Memory B cell (primary cell): ENCODE data around the gene MIR17HG.
"Not testable (repeated sequence)": the region's sequence is repeated elsewhere in the genome, so short reads cannot be mapped to it uniquely, and the experiment has no call there.

Experiments used
- ATAC-seq: fragments of 150-1000 bp; cut with Tn5 transposase; 2 replicates; pipeline ENCODE4 v1.10.0; 2021; ENCODE audit warnings: low read depth, mild to moderate bottlenecking, moderate library complexity
- DNase-seq, 2 donors: peaks; one replicate each; pipeline ENCODE4 v3.0.0; 2022; ENCODE audit warnings: low spot score in 2 of 2
- H3K27ac Mint-ChIP-seq: one replicate; pipeline ENCODE4 v1.8.0; 2022; ENCODE audit warnings: mild to moderate bottlenecking, moderate library complexity, mixed read lengths
- H3K27me3 Mint-ChIP-seq: one replicate; pipeline ENCODE4 v1.8.0; 2022; ENCODE audit warnings: mixed read lengths
- H3K36me3 Mint-ChIP-seq: one replicate; pipeline ENCODE4 v1.8.0; 2022; ENCODE audit warnings: mild to moderate bottlenecking, mixed read lengths
- H3K4me1 Mint-ChIP-seq: one replicate; pipeline ENCODE4 v1.8.0; 2022; ENCODE audit warnings: mixed read lengths
- H3K4me3 Mint-ChIP-seq: one replicate; pipeline ENCODE4 v1.8.0; 2022; ENCODE audit warnings: mild to moderate bottlenecking, moderate library complexity, mixed read lengths
- H3K9me3 Mint-ChIP-seq: one replicate; pipeline ENCODE4 v1.8.0; 2022; ENCODE audit warnings: mixed read lengths

The MIR17HG gene

GRCh38 chr13:91320990-91321389, 26.5 kb upstream of the MIR17HG start:
- H3K27ac Mint-ChIP-seq = peak overlapping the region; percentile 12
- H3K4me3 Mint-ChIP-seq, ATAC-seq, DNase-seq, H3K36me3 Mint-ChIP-seq, H3K9me3 Mint-ChIP-seq, H3K27me3 Mint-ChIP-seq, H3K4me1 Mint-ChIP-seq: not testable (repeated sequence)

- ATAC-seq (no peak), DNase-seq (no peak)
- Mint-ChIP-seq H3K4me1 (peaks cover 3% of the 10 kb centered on the region), H3K4me3 (no peak overlapping the region), H3K27ac (no peak overlapping the region), H3K9me3 (peaks cover 4% of the 10 kb centered on the region), H3K27me3 (peaks cover 2% of the 10 kb centered on the region), H3K36me3 (peaks cover 2% of the 10 kb centered on the region)
Measured at GRCh38 chr13:91323349-91323748, 24.1 kb upstream of the MIR17HG start.

GRCh38 chr13:91326146-91326545, 21.3 kb upstream of the MIR17HG start:
- ATAC-seq = no peak
- peaks cover 2% of the 10 kb centered on the region for H3K4me1 Mint-ChIP-seq
- DNase-seq = no peak
- H3K36me3 Mint-ChIP-seq = no peaks in the 10 kb centered on the region
- H3K9me3 Mint-ChIP-seq = no peaks in the 10 kb centered on the region
- H3K27ac Mint-ChIP-seq = no peak overlapping the region
- no peak overlapping the region for H3K4me3 Mint-ChIP-seq
- H3K27me3 Mint-ChIP-seq = no peaks in the 10 kb centered on the region

GRCh38 chr13:91328726-91329125, 18.8 kb upstream of the MIR17HG start:
- no peaks in the 10 kb centered on the region for H3K9me3 Mint-ChIP-seq
- no peak overlapping the region for H3K4me3 Mint-ChIP-seq
- H3K27me3 Mint-ChIP-seq = no peaks in the 10 kb centered on the region
- H3K4me1 Mint-ChIP-seq = peaks cover 9% of the 10 kb centered on the region
- H3K36me3 Mint-ChIP-seq = no peaks in the 10 kb centered on the region
- DNase-seq (no peak), ATAC-seq (no peak)
- H3K27ac Mint-ChIP-seq = no peak overlapping the region

- Mint-ChIP-seq H3K27me3 (no peaks in the 10 kb centered on the region), H3K27ac (no peak overlapping the region), H3K4me3 (no peak overlapping the region), H3K9me3 (no peaks in the 10 kb centered on the region), H3K4me1 (peaks cover 9% of the 10 kb centered on the region), H3K36me3 (no peaks in the 10 kb centered on the region)
- no peak for ATAC-seq
- DNase-seq = no peak
Measured at GRCh38 chr13:91329733-91330132, 17.8 kb upstream of the MIR17HG start.

GRCh38 chr13:91331047-91331915, 16.2 kb upstream of the MIR17HG start:
- H3K4me1 Mint-ChIP-seq = peaks cover 9% of the 10 kb centered on the region
- no peak overlapping the region for H3K27ac Mint-ChIP-seq
- H3K27me3 Mint-ChIP-seq = no peaks in the 10 kb centered on the region
- H3K9me3 Mint-ChIP-seq = no peaks in the 10 kb centered on the region
- DNase-seq = no peak
- H3K36me3 Mint-ChIP-seq = no peaks in the 10 kb centered on the region
- no peak overlapping the region for H3K4me3 Mint-ChIP-seq
- ATAC-seq = no peak

- Mint-ChIP-seq H3K27ac (no peak overlapping the region), H3K27me3 (no peaks in the 10 kb centered on the region), H3K4me3 (no peak overlapping the region), H3K4me1 (peaks cover 9% of the 10 kb centered on the region), H3K9me3 (no peaks in the 10 kb centered on the region), H3K36me3 (no peaks in the 10 kb centered on the region)
- ATAC-seq (no peak), DNase-seq (no peak)
Measured at GRCh38 chr13:91346062-91346461, 1.4 kb upstream of the MIR17HG start.

GRCh38 chr13:91346850-91347201, 661 bp upstream of the MIR17HG start:
- peak overlapping the region; percentile 90 for H3K27ac Mint-ChIP-seq
- peaks cover 9% of the 10 kb centered on the region for H3K4me1 Mint-ChIP-seq
- no peaks in the 10 kb centered on the region for H3K27me3 Mint-ChIP-seq
- DNase-seq (peak in 1 of 2 donors; percentile 29), ATAC-seq (peak; percentile 29)
- H3K9me3 Mint-ChIP-seq = no peaks in the 10 kb centered on the region
- no peaks in the 10 kb centered on the region for H3K36me3 Mint-ChIP-seq
- peak overlapping the region; percentile 97 for H3K4me3 Mint-ChIP-seq

- H3K9me3 Mint-ChIP-seq = no peaks in the 10 kb centered on the region
- ATAC-seq (peak; percentile 61), DNase-seq (peak; percentile 65 to 73)
- peak overlapping the region; percentile 68 for H3K4me3 Mint-ChIP-seq
- peaks cover 9% of the 10 kb centered on the region for H3K4me1 Mint-ChIP-seq
- no peaks in the 10 kb centered on the region for H3K36me3 Mint-ChIP-seq
- H3K27me3 Mint-ChIP-seq = no peaks in the 10 kb centered on the region
- no peak overlapping the region for H3K27ac Mint-ChIP-seq
Measured at GRCh38 chr13:91347996-91348905, 764 bp downstream of the MIR17HG start.

GRCh38 chr13:91348906-91349435, 1.5 kb downstream of the MIR17HG start:
- H3K36me3 Mint-ChIP-seq = no peaks in the 10 kb centered on the region
- no peaks in the 10 kb centered on the region for H3K27me3 Mint-ChIP-seq
- H3K4me3 Mint-ChIP-seq = peak overlapping the region; percentile 89
- no peaks in the 10 kb centered on the region for H3K9me3 Mint-ChIP-seq
- ATAC-seq (peak; percentile 59), DNase-seq (peak; percentile 95 to 99)
- peaks cover 9% of the 10 kb centered on the region for H3K4me1 Mint-ChIP-seq
- H3K27ac Mint-ChIP-seq = peak overlapping the region; percentile 81

- DNase-seq (no peak), ATAC-seq (no peak)
- H3K36me3 Mint-ChIP-seq = peaks cover 4% of the 10 kb centered on the region
- no peaks in the 10 kb centered on the region for H3K27me3 Mint-ChIP-seq
- H3K4me3 Mint-ChIP-seq = no peak overlapping the region
- H3K9me3 Mint-ChIP-seq = no peaks in the 10 kb centered on the region
- no peak overlapping the region for H3K27ac Mint-ChIP-seq
- H3K4me1 Mint-ChIP-seq = peaks cover 9% of the 10 kb centered on the region
Measured at GRCh38 chr13:91349992-91350911, 2.8 kb downstream of the MIR17HG start.

- peaks cover 9% of the 10 kb centered on the region for H3K4me1 Mint-ChIP-seq
- H3K36me3 Mint-ChIP-seq = peaks cover 6% of the 10 kb centered on the region
- H3K27ac Mint-ChIP-seq = no peak overlapping the region
- no peaks in the 10 kb centered on the region for H3K9me3 Mint-ChIP-seq
- no peak overlapping the region for H3K4me3 Mint-ChIP-seq
- DNase-seq (no peak), ATAC-seq (no peak)
- H3K27me3 Mint-ChIP-seq = no peaks in the 10 kb centered on the region
Measured at GRCh38 chr13:91351123-91351522, 3.6 kb downstream of the MIR17HG start.

GRCh38 chr13:91351980-91352379, 4.5 kb downstream of the MIR17HG start:
- peaks cover 14% of the 10 kb centered on the region for H3K4me1 Mint-ChIP-seq
- H3K27me3 Mint-ChIP-seq = no peaks in the 10 kb centered on the region
- no peaks in the 10 kb centered on the region for H3K9me3 Mint-ChIP-seq
- H3K4me3 Mint-ChIP-seq = no peak overlapping the region
- DNase-seq (no peak), ATAC-seq (no peak)
- peaks cover 11% of the 10 kb centered on the region for H3K36me3 Mint-ChIP-seq
- no peak overlapping the region for H3K27ac Mint-ChIP-seq
